GM12891 (cell line): Measurements from ENCODE around the gene VGLL4.
"Not testable (repeated sequence)": the region's sequence is repeated elsewhere in the genome, so short reads cannot be mapped to it uniquely, and the experiment has no call there.

Experiments used
- DNase-seq: peaks from one replicate; pipeline ENCODE4 v3.0.0; 2011; ENCODE audit warnings: low spot score; ENCODE audit not compliant: insufficient read length
- FAIRE-seq: peaks from 2 replicates; lab custom pipeline; 2011; peaks lifted over from hg19 to GRCh38; lab: Jason Lieb, UNC
- PAX5 ChIP-seq: IDR thresholded peaks from 2 replicates; pipeline ENCODE4 v1.6.1; 2011; ENCODE audit warnings: low read length, moderate library complexity, mild to moderate bottlenecking; ENCODE audit not compliant: insufficient read depth, severe bottlenecking
- POLR2A ChIP-seq: IDR thresholded peaks from 2 replicates; pipeline ENCODE4 v1.6.1; 2011; ENCODE audit warnings: low read depth, low read length, control low read depth
- POLR2AphosphoS5 ChIP-seq: IDR thresholded peaks from 2 replicates; pipeline ENCODE4 v1.6.1; 2011; ENCODE audit warnings: low read depth, low read length, control low read depth
- POU2F2 ChIP-seq: IDR thresholded peaks from 2 replicates; pipeline ENCODE4 v1.6.1; 2011; ENCODE audit warnings: low read depth, mild to moderate bottlenecking, control low read depth, low read length, moderate library complexity
- SPI1 ChIP-seq: IDR thresholded peaks from 2 replicates; pipeline ENCODE4 v1.6.1; 2011; ENCODE audit warnings: low read depth, low read length, control low read depth
- TAF1 ChIP-seq: IDR thresholded peaks from 2 replicates; pipeline ENCODE4 v1.6.1; 2011; ENCODE audit warnings: low read depth, low read length, control low read depth

Gene VGLL4

DNA sequence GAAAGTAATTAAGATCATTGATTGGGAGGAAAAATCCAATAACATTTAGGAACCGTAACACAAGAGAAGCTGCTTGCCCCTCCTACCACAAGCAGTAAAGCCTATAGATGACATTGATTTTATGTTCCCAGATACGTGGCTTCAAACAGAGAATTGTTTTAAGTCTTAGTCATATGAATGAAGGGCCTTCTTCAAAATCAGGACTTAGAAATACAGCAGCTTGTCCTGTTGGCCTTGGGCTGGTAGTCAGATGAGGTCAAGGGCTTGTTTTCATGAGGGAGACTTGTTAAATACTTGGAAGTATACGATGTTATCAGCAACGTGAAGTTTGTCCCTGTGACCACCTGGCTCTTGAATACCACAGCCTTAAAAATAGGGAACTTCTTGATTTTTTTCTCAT, 114.4 kb downstream of the VGLL4 start:
- FAIRE-seq: no peak
- no peak for TF ChIP-seq POLR2AphosphoS5
- TF ChIP-seq POLR2A: no peak
- no peak for TF ChIP-seq SPI1
- TF ChIP-seq POU2F2: no peak
- TF ChIP-seq PAX5: no peak
- TF ChIP-seq TAF1: no peak
- no peak for DNase-seq

GRCh38 chr3:11526121-11526520, 117.6 kb downstream of the VGLL4 start:
- not testable (repeated sequence) for DNase-seq, FAIRE-seq

DNA sequence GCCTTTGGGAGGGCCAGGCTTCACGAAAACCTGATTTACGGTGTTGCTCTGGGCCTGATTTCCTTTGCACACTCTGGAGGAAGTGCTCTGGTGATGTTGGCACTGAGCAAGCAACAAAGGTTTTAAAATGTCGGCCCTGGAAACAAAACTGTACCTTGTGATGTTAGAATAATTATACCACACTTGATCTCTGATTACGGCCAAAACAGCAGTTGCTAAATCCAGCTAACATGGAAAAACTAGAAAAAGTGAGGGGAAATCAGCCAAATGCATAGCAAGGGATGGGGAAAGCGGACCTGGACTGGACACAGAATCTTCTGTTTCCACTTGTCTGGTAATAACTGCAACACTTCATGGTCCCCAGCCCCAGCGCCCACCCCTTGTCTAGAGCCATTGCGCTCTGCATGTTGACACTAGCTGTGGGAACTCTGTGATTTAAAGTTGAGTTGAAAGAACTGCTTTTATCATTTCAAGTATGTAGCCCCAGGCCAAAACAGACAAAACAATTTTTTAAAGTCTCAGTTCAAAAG, 120.1 kb downstream of the VGLL4 start:
- DNase-seq: no peak
- no peak for FAIRE-seq
- no peak for TF ChIP-seq POLR2A

DNA sequence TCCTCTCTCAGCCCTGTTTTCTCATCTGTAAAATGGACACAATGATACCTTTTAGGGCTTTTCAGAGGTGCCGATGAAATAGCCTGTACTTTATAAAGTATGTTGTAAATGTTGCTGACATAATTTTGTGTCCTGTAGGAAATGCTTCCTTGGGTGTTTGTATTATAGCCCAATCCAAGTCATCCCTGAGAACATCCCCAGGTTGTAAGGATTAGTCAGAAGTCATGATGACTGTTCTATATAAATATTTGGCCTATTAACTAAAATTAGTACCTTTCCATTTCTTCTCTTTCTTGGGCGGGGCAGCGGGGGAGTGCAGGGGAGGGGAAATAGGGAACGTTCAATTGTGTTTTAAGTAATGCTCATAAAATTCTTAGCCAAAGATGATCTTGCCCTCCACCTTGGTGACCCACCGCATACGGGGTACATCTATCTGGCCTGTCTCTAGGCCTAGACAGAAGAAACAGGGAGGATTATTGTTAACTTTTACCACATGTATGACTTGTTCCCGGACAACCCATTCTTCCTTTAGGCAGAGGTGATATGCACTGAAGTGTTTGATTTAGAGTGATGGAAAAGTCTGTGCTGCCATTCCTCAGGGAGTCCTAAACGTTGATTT, 120.7 kb downstream of the VGLL4 start:
- DNase-seq (no peak), FAIRE-seq (no peak)
- TF ChIP-seq TAF1: no peak
- TF ChIP-seq POLR2A: no peak
- TF ChIP-seq PAX5: no peak
- no peak for TF ChIP-seq POU2F2
- TF ChIP-seq SPI1: no peak
- TF ChIP-seq POLR2AphosphoS5: no peak

DNA sequence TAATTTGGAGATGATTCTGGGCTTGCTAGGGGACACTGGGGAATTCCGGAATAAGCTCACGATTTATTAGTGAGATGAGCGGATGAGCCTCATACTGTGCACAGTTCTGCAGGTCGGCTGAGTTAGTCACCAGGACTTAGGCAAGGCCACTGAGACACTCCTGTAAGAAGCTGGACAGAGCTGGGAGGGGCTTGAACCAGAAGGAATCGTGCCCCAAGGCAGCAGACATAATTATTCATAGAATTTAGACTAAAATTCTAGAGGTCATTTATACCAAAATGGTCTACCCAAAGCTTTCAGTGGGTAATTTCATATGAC, 121.4 kb downstream of the VGLL4 start:
- FAIRE-seq (no peak), DNase-seq (no peak)
- TF ChIP-seq TAF1 (no peak), POLR2AphosphoS5 (no peak), PAX5 (no peak), SPI1 (no peak), POLR2A (no peak), POU2F2 (no peak)

GRCh38 chr3:11521167-11521566, 122.5 kb downstream of the VGLL4 start:
- DNase-seq: no peak
- TF ChIP-seq POLR2A (no peak), SPI1 (no peak)
- no peak for FAIRE-seq

- DNase-seq: no peak
- no peak for FAIRE-seq
These were observed 126.1 kb downstream of the VGLL4 start for GRCh38 chr3:11517601-11518000.

DNA sequence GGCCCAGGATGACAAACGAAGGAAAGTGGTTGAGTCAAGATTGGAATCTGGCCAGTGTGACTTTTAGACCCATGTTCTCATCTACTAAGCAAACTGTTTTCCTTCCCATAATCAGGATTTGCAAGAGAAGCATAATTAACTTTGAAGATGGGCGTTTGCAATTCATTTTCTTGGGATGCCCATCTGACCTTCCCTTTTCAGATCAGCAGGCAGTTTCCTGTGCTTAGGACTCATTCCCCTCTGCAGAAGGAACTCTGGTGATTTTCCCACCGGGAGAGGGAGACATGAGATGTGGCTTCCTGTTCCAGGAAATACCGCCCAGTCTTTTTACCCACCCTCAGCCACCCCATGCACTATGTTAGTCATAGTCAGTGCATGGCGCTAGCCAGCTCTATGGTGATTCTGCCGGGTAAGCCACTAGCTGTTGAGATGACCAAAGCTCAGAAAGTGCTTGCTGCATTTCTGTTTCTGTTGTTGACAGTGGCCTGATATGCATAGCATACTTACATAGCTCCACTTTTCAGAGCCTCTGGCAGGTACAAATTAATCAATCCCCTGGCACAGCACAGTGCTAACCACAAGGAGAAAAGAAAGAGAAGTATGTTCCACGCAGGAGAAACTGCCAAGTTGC, 129.4 kb downstream of the VGLL4 start:
- DNase-seq (no peak), FAIRE-seq (no peak)

More at GRCh38 chr3:11517601-11518000, 126.1 kb downstream of the VGLL4 start:
- TF ChIP-seq POLR2A (no peak), POLR2AphosphoS5 (no peak), TAF1 (no peak), SPI1 (no peak), PAX5 (no peak), POU2F2 (no peak)

DNA sequence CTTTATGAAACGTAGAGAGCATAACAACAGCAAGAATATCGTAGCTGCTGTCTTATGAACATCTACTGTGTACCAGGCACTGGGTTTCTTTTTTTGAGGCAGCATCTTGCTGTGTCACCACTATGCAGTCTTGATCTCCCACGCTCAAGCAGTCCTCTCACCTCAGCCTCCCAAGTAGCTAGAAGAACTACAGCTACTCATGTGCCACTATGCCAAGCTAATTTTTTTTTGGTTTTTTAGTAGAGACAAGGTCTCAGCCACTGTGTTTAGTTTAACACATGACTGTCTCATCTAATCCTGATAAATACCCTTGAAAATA, 129.9 kb downstream of the VGLL4 start:
- no peak for FAIRE-seq
- TF ChIP-seq TAF1 (no peak), POLR2A (no peak), SPI1 (no peak), POLR2AphosphoS5 (no peak), PAX5 (no peak), POU2F2 (no peak)
- no peak for DNase-seq

More for the DNA sequence above, 129.4 kb downstream of the VGLL4 start:
- TF ChIP-seq POLR2AphosphoS5: no peak
- TF ChIP-seq PAX5: no peak
- no peak for TF ChIP-seq POLR2A
- no peak for TF ChIP-seq POU2F2
- no peak for TF ChIP-seq SPI1
- TF ChIP-seq TAF1: no peak

- FAIRE-seq, DNase-seq: not testable (repeated sequence)
These were observed 130.4 kb downstream of the VGLL4 start for GRCh38 chr3:11513125-11513816.

GRCh38 chr3:11511606-11512005, 132.1 kb downstream of the VGLL4 start:
- not testable (repeated sequence) for DNase-seq, FAIRE-seq
